Measurements from ENCODE around the gene CPA5.
"Not testable (repeated sequence)": the region's sequence is repeated elsewhere in the genome, so short reads cannot be mapped to it uniquely, and the experiment has no call there.

CPA5 gene, protein sequence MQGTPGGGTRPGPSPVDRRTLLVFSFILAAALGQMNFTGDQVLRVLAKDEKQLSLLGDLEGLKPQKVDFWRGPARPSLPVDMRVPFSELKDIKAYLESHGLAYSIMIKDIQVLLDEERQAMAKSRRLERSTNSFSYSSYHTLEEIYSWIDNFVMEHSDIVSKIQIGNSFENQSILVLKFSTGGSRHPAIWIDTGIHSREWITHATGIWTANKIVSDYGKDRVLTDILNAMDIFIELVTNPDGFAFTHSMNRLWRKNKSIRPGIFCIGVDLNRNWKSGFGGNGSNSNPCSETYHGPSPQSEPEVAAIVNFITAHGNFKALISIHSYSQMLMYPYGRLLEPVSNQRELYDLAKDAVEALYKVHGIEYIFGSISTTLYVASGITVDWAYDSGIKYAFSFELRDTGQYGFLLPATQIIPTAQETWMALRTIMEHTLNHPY

GRCh38 chr7:130344271-130344866, at the start of gene CPA5:
CPA5 (plus strand) TSS chr7:130344816; CDS start chr7:130346486, 1,670 bp downstream.
- no peak for DNase-seq (ENCODE audit: low spot score)

GRCh38 chr7:130296221-130296951, 48.2 kb upstream of the CPA5 start:
- DNase-seq (ENCODE audit: low spot score) = no peak

- no peak for DNase-seq (ENCODE audit: low spot score)
Measured at GRCh38 chr7:130297628-130298543, 46.7 kb upstream of the CPA5 start.

GRCh38 chr7:130298544-130299326, 45.9 kb upstream of the CPA5 start:
- no peak for DNase-seq (ENCODE audit: low spot score)

DNA sequence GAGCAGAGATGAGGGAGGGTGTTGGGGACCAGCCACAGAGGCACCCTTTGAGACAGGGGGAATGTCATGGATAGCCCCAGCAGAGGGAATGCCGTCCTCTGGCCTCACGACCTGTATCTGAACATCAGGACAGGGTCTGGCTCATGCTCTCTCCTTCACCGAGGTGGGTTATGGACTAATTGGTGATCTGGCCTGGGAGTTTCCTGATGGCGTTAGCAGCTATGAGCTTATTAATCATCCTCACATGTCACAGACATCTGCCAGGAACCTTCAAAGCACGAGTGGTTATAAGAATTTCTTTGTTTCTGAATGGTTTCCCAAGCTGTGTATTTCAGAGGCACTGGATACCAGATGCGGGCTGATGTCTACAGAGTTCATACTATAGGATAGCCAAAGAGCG, 44.8 kb upstream of the CPA5 start:
- DNase-seq (ENCODE audit: low spot score) = no peak

- DNase-seq (ENCODE audit: low spot score) = no peak
Measured at GRCh38 chr7:130301501-130302020, 43.1 kb upstream of the CPA5 start.

- DNase-seq (ENCODE audit: low spot score) = no peak
Measured at GRCh38 chr7:130302649-130303048, 42.0 kb upstream of the CPA5 start.

DNA sequence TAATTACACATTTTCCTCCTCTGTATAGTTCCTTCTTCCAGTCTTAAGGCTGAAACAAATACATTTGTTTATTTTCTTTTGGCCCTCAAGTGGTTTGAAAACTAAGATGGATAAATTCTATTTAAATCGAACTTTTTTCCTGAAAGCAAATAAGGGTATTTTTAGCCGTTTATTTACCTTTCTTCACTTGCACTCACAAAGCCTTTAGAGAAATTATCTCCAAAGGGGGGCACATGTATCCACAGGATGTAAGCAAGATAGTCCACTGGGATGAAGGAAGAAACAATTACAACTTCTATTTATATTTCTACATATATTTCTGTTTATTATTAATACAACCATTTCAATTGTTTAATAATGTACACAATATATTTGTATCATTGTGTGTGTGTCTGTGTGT, 41.5 kb upstream of the CPA5 start:
- DNase-seq (ENCODE audit: low spot score) = no peak

- DNase-seq (ENCODE audit: low spot score) = no peak
Measured at GRCh38 chr7:130303551-130303950, 41.1 kb upstream of the CPA5 start.

DNA sequence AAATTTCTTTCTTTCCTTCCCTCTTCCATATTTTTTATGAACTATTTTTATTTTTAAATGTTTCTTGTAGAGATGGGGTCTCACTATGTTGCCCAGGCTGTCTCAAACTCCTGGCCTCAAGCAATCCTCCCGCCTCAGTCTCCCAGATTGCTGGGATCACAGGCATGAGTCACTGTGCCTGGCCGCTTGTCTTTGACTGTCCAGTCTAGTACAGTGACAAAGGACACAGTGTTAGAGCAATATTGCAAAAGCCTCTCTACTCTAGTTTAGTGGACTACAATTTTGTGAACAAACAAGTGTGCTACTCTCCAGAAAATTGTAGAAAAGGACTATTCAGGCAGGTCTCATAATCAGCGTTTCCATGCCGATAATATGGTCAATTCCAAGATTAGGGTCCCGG, 40.6 kb upstream of the CPA5 start:
- DNase-seq (ENCODE audit: low spot score) = no peak

- no peak for DNase-seq (ENCODE audit: low spot score)
Measured at GRCh38 chr7:130304878-130305277, 39.7 kb upstream of the CPA5 start.

DNA sequence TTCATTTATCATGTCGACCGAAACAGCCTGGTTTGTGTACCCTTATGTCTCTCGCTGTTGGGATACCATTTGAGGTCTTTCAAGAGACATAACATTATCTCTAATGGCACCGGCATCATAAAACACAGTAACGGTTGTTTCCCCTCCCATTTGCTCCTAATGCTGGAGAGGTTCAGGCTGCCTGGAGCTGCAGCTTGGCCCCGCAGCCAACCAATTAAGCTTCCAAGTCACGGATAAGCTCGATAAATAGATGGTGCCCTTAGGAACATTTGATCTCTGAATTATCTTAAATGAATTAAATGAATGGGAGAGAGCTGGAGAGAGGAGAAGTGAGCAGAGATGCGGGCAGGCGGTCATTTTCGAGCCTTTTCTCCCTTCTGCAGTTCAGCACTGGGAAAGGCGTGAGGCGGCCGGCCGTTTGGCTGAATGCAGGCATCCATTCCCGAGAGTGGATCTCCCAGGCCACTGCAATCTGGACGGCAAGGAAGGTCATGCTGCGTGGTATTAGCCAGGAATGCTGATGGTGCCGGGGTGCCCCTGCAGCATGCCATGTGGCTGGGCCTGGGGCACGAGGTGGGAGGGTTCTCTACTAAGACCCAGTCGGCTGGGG, 39.1 kb upstream of the CPA5 start:
- DNase-seq (ENCODE audit: low spot score) = no peak

GRCh38 chr7:130309986-130310385, 34.6 kb upstream of the CPA5 start:
- no peak for DNase-seq (ENCODE audit: low spot score)

GRCh38 chr7:130314305-130314704, 30.3 kb upstream of the CPA5 start:
- no peak for DNase-seq (ENCODE audit: low spot score)

DNA sequence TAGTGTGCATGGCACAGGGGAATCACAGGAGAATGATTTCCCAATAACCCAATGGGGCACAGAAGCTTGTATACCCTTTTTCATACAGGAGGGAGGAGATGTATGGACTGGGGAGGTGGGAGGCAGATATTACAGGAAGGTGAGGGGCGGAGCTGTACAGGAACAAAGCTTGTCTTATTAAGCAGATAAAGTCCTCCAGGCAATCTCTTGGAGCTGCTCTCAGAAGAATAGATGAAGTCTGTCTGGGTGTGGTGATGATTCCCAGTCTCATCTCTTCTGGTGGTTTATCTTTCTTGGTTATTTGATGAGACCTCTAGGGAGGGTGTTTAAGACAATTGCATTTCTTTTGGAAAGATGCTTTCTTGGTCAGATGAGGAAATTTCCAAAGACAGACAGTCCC, 25.1 kb upstream of the CPA5 start:
- no peak for DNase-seq (ENCODE audit: low spot score)

DNA sequence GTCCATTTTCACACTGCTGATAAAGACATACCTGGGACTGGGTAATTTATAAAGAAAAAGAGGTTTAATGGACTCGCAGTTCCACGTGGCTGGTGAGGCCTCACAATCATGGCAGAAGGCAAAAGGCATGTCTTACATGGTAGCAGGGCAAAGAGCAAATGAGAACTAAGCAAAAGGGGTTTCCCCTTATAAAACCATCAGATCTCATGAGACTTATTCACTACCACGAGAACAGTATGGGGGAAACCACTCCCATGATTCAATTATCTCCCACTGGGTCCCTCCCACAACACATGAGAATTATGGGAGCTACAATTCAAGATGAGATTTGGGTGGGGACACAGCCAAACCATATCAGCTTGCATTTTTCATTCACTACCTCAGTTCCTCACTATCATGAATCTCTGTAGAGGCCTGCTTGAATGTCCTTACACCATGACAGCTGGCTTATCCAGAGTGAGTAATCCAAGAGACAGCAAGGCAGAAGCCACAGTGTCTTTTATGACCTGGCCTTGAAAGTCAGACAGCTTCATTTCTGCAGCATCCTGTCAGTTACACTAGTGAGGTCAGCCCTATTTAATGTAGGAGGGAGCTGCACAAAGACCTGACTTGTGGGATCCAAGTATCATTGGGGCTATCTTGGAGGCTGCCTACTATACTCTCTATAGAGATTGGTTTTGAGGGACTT, 22.9 kb upstream of the CPA5 start:
- DNase-seq (ENCODE audit: low spot score) = not testable (repeated sequence)

DNA sequence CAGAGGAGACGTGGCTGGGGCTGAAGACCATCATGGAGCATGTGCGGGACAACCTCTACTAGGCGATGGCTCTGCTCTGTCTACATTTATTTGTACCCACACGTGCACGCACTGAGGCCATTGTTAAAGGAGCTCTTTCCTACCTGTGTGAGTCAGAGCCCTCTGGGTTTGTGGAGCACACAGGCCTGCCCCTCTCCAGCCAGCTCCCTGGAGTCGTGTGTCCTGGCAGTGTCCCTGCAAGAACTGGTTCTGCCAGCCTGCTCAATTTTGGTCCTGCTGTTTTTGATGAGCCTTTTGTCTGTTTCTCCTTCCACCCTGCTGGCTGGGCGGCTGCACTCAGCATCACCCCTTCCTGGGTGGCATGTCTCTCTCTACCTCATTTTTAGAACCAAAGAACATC, 22.0 kb upstream of the CPA5 start:
- no peak for DNase-seq (ENCODE audit: low spot score)

DNA sequence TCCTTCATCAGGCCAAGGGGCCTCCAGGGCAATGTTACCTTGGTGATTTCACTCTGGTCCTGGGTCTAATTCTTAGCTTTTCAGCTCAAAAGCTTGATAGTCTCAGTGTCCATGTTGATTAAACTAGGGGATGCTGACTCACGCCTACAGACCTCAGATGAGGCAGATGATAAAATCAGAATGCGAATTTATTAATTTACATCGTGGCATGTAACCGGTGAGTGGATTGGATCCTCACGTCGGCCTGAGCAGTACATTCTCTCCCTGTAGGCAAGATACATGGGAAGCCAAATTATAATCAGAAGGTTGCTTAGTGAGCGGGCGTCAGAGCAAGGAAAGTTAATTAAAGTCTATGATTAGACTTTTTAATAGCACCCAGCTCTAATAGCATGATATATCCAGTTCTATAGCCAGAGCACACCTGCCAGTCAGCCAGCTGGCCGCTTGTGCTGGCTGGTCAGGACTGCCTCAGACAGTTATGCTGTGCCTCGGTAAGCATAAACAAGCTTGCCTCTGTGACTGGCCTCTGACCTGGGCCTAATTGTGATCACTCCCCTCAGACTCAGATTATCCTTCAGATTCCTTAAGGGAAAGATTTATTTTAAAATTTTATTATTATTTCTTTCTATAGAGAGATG, 20.2 kb upstream of the CPA5 start:
- no peak for DNase-seq (ENCODE audit: low spot score)

- no peak for DNase-seq (ENCODE audit: low spot score)
Measured at GRCh38 chr7:130329681-130330080, 14.9 kb upstream of the CPA5 start.
